IPS-NIHi7 (cell line): ENCODE data around the gene MYCBP2.
"Not testable (repeated sequence)": the region's sequence is repeated elsewhere in the genome, so short reads cannot be mapped to it uniquely, and the experiment has no call there.

Experiments
- DNase-seq: peaks from one replicate; pipeline ENCODE4 v3.0.0; 2012; ENCODE audit warnings: mixed read lengths; ENCODE audit errors: extremely low spot score

MYCBP2 gene, protein sequence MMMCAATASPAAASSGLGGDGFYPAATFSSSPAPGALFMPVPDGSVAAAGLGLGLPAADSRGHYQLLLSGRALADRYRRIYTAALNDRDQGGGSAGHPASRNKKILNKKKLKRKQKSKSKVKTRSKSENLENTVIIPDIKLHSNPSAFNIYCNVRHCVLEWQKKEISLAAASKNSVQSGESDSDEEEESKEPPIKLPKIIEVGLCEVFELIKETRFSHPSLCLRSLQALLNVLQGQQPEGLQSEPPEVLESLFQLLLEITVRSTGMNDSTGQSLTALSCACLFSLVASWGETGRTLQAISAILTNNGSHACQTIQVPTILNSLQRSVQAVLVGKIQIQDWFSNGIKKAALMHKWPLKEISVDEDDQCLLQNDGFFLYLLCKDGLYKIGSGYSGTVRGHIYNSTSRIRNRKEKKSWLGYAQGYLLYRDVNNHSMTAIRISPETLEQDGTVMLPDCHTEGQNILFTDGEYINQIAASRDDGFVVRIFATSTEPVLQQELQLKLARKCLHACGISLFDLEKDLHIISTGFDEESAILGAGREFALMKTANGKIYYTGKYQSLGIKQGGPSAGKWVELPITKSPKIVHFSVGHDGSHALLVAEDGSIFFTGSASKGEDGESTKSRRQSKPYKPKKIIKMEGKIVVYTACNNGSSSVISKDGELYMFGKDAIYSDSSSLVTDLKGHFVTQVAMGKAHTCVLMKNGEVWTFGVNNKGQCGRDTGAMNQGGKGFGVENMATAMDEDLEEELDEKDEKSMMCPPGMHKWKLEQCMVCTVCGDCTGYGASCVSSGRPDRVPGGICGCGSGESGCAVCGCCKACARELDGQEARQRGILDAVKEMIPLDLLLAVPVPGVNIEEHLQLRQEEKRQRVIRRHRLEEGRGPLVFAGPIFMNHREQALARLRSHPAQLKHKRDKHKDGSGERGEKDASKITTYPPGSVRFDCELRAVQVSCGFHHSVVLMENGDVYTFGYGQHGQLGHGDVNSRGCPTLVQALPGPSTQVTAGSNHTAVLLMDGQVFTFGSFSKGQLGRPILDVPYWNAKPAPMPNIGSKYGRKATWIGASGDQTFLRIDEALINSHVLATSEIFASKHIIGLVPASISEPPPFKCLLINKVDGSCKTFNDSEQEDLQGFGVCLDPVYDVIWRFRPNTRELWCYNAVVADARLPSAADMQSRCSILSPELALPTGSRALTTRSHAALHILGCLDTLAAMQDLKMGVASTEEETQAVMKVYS (N-terminal part only)

DNA sequence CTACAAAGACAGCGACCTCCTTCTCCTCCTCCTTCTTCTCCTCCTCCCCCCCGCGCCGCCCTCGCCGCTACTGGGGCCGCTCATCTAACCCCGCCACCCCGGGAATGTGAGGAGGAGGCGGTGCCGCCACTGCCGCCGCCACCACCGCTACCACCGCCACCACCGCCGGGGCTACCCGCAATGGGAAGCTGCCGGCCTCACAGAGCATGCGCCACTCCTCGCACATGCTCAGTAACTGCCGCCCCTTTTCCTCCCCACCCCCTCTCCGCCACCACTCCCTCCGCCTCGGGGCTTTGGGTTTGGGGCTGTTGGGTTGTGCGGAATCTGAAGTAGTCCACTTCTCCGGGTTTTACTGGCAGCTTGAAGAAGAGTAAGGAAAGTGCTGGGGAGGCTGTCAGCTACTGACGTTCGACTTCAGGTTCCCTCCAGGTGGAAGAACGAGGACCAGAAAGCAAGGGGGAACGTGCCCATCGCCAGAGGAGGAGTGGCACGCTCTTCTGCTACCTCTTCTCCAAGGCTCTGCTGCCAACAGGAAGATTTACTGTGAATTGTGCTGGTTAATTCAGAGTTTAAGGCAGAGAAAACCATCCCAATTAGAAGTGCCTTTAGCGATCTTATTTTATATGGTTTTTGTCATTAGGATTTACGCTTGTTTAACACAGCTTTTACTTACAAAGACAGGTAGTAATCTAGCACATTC lies at the start of gene MYCBP2:
Gene MYCBP2 (minus strand): TSS at position 190 of the 700 bp plus-strand sequence. CDS start 319 bp downstream, outside the sequence.
- peak; percentile 94 for DNase-seq

DNA sequence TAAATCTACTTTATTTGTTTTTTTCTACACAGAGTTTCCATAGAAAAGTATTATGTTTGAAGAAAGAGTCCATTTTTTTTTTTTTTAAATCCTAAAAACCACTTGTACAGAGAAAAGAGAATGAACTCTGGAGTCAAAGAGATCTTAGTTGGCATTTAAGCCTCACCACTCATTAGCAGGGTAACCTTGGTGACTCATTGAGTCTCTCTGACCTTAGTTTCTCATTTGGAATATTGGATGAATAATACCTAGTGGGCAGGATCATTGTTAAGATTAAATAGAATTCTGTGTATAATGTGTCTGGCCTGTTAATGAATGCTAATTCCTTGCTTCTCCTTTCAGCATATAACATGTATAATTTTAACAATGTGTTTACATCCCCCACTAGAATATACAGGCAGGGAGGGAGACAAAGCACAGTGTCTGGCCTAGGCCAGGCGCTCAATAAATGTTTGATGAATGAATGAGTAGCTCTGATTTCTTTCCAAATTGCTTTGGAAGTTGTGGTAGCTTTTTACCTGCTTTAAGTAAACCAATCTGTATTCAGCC lies 48.7 kb upstream of the MYCBP2 start:
- DNase-seq = no peak

DNA sequence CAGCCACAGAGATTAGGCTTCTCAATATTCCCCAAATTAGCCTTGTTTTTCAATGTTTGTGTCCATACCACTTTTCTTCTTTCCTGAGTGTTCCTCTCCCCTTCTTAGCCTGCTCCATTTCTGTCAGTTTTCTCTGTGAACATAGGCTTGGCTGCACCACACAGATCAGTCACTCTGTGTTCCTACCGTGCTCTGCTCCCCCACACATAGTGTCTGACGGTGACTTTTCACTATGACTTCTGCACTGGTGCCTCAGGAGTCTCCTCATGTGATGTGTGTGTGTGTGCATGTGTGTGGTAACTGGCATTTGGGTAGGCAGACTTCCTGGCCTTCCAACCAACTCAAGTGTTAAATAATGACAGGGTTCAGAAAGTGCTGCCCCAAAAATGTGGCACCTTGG lies 47.9 kb upstream of the MYCBP2 start:
- no peak for DNase-seq

DNA sequence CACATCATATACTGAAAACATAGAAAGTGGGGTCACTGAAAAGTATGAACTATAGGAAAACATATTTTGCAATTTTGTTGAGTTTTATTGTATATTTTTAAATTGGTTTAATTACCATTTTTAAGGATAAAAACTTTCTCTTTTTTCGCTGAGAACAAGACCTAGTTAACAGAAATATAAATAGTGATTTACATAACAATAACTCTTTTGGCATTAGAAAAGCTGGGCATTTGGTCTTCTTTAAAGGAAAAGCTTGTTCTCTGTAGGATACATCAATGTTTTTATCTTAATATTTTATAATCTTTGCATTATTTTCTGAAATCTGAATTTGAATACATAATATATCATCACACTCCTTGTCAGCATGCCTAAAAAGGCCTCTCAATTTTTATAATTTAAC lies 47.4 kb upstream of the MYCBP2 start:
- DNase-seq = no peak

DNA sequence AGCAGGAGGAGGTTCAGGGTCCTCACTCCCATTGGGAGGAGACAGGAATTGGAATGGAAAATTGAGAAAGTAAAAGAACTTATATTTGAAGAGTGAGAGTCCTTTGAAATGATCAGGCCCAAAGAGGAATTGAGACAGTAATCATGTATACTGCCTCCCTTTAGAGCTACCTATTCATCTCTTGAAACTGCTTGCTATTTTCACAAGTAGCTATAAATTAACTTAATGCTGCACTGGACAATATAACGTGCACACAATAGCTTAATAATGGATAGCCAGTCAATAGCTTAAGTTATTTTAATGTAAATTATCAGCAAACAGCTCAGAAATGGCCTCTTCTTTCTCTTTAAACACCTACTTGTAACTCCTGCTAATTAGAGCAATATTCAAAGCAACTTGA lies 46.6 kb upstream of the MYCBP2 start:
- no peak for DNase-seq

DNA sequence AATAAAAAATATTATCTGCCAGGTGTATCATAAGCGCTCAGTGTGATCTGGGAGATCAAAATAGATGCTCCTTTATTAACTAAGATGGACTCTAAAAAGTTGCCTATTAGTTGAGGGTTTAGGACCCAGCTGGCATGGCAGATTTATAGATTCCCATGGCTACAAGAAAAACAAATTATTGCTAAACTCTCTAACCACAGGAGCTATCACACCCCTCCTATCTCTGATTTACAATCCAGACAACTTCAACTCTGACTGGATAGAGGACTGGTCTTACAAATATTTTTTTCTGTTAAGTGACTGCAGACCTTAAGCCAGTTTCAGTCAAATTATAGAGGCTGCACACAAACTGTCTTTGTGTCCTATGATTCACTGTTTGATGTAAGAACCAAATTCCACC lies 45.4 kb upstream of the MYCBP2 start:
- no peak for DNase-seq

DNA sequence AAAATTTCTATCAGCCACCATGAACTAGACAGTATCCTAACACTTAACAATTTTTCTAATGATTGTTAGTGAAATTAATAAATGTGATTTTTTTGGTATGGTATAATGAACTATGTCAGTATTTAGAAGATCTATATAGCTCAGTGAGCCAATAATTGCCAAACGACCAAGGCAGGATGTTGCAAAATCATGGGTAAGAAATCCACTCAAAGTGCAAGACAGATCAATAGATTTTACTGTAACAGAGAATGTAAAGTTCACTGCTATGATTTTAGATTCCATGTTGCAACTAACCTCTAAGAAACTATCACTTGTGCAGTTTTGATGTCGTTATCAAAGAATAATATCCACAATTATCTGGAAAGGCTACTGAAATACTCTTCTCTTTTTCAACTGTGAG lies 44.0 kb upstream of the MYCBP2 start:
- no peak for DNase-seq

DNA sequence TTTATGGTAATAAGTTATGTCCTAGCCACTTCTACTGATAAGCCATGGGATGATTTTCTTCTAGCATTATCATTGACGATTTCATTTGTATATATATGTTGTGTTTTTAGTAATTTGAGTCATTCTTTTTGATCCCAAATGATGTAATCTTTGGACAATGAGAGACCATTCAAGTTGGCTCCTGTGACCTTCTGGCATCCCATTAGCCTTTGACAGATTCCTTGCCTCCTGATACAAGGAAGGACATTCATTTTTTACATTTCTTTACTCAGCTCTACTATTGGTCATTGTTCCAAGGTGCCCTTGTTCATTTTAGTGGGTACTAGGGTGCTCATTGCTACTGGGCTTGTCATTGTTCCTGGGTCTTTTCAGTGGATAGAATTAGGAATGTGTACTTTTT lies 35.3 kb upstream of the MYCBP2 start:
- DNase-seq = no peak

DNA sequence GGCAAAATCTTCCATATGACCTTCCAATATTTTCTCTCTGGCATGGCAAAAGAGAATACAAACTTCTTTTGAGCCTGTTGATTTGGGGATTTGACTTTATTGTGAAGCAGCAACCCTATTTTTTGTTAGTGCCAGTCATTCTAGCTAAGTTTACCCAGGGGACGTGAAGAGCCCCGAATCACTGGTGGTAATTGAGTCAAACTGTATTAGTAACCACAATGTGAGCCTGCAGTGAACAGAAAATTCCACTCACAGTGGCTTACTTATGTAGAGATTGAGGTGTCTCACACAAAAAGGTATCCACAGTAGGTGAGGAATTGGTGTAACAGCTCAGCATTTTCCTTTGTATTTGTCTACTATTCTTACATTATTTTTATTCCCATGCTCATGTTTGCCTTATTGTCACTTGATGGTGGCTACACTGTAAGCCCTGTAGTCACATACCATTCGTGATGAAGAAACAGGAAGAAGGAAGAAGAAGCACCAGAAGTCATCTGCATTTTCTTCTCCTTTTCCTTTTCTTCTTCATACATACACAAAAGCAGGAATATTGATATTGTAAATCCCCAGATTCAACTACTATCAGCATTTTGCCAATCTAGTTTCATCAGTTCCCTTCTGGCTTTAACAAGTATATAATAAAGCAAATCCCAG lies 33.3 kb upstream of the MYCBP2 start:
- no peak for DNase-seq

DNA sequence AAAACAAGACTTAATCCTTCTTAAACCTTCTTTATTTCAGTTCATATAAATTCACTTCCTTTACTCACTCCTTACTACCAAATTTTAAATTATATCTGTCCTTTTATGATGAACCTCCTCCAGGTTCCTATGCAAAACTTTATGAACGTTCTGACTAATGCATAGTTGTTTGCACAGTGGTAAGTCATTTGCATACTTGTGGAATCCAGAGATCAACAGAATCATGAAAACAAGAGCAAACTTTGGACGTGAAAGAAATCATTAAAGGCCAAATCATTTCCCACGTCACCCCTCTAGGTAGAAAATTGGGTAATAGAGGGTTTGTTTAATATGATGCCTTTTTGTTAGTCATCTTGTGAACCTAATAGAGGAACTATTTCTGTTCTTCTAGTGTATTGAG lies 32.3 kb upstream of the MYCBP2 start:
- no peak for DNase-seq

DNA sequence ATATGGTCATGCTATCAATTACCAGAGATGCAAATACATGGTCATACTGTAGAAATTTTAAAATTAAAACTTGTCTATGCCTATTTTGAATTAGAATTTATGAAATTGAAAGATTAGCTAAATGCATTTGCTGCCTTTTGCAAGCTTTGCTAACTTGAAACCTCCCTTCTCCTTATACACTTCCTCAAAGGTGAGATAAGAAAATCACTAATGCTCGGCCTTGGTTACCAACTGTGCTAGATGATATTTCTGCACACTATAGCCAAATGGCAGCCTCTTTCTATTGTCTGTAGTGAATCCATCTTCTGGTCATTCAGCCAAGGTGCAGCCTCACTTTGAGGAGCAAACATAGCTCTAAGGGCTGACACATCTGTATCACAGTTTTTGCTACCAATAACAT lies 31.1 kb upstream of the MYCBP2 start:
- no peak for DNase-seq

DNA sequence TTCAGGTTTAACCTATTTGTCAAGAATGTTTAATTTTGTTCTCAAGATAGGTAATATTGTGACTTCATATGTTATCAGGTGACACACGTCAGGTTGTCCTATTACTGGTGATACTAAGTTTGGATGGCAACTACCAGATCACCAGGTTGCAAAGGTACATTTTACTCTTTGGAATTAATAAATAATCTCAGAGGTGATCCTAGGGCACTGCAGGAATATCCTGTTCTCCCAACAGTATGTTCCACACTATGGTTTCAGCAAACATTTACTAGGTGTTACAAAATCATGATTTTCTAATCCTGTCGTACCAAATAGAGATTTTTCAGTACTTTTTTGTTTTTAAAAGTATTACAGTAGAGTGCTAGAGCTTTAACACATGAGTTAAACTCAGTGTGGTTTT lies 29.3 kb upstream of the MYCBP2 start:
- DNase-seq = no peak

DNA sequence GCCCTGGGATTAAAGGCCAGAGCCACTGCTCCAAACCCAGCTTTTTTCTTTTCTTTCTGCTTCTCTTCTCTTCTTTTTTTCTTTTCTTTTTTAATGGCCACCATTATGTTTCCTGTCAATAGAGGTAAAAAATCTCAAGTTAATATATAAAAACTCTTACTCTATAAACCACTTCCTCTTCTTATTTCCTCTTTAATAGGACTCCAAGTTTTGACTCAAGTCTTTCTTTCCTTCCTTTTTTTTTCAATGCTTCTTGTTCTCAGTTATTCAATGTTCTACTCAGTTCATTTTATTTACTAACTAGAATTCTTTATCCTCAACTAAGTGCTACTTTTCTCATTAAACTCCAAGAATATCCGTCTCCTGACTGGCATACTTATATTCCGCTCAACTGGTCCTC lies 27.1 kb upstream of the MYCBP2 start:
- DNase-seq = no peak

DNA sequence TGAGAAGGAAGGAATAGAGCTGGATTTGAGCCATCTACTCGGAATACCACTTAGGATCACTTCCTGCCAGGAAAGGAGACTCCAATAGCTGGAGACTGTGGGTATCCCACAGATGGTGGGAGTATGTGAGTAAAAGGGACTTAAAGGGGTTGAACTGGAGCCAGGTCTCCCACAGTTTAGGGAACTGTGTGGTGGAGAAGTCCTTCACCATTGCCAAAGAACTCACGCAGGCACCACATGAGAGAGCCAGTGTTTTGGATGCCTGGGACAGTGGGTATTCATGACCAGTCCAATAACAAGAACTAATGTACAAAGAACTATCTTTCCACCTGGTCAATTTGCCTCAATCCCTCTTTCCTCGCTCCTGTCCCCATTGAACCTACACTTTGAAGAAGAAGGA lies 24.4 kb upstream of the MYCBP2 start:
- DNase-seq = no peak

DNA sequence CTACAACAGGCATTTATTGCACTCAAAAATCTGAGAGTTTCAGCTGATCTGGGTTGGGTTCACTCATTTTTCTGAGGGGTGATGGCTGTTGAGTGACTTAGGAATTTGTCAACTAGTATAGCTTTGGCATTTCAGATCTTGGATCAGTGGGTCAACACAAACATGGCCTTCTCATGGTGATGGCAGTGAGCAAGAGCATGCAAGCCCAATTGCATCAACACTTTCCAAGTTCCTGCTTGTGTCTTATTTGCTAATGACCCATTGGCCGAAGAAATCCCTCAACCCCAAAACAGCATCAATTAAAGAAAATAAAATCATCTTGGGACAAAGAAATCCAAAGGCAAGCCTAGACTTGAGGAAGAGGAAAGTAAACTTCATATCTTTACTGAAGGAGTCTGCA lies 23.9 kb upstream of the MYCBP2 start:
- no peak for DNase-seq

DNA sequence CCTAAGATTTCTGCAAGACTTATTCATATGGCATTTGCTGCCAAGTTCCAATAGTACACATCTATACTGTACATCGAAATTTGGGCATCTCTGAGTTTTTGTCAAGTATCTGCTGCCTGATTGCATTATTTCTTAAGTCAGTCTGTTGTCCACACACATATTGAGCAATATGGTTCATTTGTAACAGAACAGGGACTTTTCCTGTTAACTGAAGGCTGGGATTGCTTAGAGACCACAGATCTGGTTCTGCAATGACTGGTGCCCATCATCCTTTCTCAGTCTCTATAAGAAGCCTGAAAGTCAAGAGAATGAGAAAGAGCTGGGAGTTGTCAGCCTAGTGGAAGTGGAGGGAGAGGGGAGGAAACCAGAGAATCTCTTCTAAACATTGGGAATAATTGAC lies 22.5 kb upstream of the MYCBP2 start:
- DNase-seq = no peak

DNA sequence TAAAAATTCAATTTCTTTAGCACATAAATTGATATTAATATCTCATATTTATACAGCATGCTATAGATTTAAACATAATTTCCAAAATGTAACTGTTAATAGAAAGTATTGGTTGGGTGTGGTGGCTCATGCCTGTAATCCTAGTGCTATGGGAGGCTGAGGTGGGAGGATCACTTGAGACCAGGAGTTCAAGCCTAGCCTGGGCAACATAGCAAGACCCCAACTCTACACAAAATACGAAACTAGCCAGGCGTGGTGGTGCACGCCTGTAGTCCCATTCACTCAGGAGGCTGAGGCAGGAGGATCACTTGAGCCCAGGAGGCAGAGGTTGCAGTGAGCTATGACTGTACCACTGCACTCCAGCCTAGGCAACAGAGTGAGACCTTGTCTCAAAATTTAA lies 20.5 kb upstream of the MYCBP2 start:
- DNase-seq = not testable (repeated sequence)

DNA sequence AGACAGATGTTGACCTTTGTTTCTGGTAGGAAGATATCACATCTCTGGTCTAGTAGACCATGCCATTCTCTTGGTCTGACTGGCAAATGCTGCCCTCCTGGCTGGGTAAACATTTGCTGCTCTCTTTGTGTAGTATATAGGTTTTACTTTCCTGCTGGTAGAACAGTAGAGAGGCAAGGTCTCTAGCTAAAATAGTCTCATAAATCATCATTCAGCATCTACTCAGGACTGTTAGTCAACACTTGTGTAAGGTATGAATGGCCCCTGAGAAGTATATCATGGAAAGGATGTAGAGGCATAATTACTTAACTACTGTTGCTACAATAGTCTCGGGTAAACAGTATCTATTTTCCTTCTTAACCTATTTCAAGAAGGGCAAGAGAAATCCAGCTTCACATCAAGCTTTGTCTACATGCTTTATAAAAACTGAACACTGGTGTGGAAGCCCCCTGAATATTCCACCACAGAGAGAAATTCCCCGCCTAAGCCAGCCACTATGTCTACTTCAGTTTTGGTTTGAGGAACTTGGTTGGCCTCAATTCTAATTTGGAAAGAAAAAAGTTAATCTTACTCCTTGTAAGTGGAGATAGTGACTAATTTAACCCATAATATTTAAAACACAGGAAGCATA lies 18.4 kb upstream of the MYCBP2 start:
- no peak for DNase-seq

DNA sequence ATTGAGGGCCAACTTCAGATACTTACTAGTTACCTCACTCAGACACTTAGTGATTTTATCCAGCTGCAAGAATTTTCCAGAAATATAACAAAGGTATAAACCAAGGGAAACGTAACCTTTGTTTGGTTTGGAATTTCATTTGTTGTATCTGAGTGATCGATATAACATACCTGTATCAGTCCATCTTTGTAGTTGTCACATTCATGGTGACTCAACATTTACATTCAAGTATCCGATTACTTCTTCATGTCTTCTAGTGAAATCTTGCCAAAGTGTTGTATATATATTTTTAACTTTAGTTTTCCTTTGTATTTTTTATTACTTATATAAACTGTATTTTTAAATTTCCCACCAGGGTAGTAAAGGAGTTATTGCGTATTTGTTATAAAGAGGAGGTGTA lies 16.9 kb upstream of the MYCBP2 start:
- no peak for DNase-seq

DNA sequence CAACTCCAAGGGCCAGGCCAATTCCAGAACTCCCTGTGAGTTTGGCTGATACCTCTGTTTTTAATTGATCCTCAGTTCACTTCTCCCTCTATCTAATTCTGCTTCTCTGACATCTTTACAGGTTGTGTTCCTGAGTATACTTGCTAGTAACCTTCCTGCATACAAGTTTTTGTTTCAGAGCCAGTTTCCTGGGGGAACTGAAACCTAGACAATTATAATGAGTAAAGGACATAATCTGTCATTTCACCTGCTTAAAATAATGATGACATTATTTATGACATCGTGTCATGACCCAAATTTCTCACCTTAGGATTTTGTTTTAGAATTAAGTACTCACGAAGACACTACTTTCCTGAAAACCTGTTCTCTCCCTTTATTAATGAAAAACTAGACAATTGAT lies 12.5 kb upstream of the MYCBP2 start:
- no peak for DNase-seq
